Subcutaneous adipose tissue (tissue), 4 donors: ENCODE results near the gene HNRNPM. TPM values are rescaled to one million over a fixed set of nuclear protein-coding genes. Genes with fewer than 3 reads are reported as not detected.

ENCODE experiments used
- total RNA-seq, 4 donors: library from RNA; depleted of rRNA; stranded (reverse); fragments of >200 nt; gene quantifications; one replicate each; pipeline ENCODE4 v1.1.0, GENCODE V29; 2016
- TF ChIP-seq, protein P1 (sequence below): fragments of 450-650 bp; IDR thresholded peaks from one replicate; pipeline ENCODE4 v1.5.1; 2016; ENCODE audit warnings: low read depth, mild to moderate bottlenecking, control low read depth, antibody characterized with exemption, moderate library complexity

The HNRNPM gene
- total RNA-seq, 4 donors from 2014 or later = 58.5 to 105 (median 78.0) TPM

DNA sequence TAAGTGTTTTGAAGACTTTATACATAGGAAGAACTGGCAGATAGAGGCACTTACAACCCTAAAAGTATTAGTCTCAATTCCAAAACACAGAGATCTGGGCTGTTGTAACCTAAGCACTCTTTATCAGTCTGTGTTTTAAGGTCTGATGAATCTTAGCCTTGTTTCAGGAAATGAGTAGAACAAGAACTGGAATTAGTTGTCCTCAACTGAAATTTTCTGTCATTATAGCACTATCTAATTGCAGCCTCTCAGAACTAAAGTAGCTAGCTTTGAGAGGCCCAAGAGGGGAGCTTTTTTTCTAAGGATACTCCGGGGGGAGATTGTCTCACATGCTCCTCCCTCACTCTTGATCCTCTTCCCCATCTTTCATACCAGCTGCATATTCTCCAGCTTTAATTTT, 13.1 kb downstream of the HNRNPM start:
- TF ChIP-seq, protein P1, sequence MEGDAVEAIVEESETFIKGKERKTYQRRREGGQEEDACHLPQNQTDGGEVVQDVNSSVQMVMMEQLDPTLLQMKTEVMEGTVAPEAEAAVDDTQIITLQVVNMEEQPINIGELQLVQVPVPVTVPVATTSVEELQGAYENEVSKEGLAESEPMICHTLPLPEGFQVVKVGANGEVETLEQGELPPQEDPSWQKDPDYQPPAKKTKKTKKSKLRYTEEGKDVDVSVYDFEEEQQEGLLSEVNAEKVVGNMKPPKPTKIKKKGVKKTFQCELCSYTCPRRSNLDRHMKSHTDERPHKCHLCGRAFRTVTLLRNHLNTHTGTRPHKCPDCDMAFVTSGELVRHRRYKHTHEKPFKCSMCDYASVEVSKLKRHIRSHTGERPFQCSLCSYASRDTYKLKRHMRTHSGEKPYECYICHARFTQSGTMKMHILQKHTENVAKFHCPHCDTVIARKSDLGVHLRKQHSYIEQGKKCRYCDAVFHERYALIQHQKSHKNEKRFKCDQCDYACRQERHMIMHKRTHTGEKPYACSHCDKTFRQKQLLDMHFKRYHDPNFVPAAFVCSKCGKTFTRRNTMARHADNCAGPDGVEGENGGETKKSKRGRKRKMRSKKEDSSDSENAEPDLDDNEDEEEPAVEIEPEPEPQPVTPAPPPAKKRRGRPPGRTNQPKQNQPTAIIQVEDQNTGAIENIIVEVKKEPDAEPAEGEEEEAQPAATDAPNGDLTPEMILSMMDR = no peak

DNA sequence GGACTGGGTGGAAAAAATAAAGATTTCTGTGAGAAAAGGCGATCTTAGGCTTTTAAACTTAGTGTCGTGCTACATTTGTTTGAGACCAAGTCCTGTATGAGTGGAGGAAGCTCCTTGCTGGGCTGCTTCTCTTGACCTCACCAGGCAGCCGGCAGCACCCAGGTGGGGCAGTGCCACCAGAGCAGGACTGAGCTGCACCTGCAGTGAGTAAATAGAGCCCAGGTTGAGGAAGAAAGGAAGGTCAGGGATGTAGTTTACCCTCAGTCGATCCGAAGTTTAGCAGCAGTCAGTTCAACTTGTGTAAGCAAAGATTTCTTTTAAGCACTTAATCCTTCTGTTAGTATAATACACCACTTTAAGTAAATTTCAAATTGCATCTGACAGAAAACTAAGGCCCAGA, 13.6 kb downstream of the HNRNPM start:
- TF ChIP-seq, protein P1 = no peak

DNA sequence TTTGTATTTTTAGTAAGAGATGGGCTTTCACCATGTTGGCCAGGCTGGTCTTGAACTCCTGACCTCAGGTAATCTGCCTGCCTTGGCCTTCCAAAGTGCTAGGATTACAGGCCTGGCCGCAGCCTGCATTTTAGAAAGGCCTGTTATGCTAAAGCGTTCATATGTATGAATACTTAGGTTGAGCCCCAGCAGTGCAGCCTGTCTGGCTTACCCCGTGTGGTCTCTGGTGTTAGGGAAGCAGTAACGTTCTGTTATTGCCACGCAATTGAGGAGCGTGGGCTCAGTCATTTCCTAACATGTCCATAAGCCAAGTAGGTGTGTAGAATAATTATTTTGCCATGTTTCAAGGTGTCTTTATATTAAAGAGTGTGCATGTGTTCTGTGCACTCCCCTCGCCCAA, 14.3 kb downstream of the HNRNPM start:
- TF ChIP-seq, protein P1 = no peak

DNA sequence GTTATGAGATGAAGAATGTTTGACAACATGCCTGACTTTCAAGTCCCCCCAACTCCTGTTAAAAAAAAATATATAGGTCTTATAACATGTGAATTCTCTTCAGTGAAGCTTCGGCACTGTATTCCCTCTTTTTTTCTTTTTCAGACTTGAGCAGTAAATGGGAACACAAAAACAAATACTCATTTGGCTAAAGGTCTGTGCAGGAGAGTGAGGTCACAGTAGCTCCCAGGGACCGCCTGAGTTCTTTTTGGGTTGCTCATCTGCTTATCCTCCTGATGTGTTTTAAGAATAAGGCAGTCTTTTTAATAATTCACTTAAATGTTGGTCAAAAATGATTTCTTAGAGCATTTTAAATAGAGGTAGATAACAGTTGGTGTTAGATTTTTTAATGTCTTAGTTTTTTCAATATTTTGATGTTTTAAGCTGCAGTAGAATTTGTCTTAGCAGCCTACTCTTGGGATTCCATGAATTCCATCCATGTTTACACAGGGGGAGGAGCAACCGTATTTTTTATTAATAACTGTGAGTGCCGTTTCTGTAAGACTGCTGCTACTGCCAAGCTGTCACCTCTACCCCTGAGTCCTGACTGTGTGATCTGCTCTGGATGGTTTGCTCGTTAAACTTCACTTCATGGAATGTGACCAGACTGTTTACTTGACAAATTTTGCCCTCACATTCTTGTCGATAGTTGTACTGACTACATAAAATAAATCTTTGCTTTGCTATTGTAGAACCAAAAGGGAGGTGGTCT, 14.9 kb downstream of the HNRNPM start:
- TF ChIP-seq, protein P1 = no peak

DNA sequence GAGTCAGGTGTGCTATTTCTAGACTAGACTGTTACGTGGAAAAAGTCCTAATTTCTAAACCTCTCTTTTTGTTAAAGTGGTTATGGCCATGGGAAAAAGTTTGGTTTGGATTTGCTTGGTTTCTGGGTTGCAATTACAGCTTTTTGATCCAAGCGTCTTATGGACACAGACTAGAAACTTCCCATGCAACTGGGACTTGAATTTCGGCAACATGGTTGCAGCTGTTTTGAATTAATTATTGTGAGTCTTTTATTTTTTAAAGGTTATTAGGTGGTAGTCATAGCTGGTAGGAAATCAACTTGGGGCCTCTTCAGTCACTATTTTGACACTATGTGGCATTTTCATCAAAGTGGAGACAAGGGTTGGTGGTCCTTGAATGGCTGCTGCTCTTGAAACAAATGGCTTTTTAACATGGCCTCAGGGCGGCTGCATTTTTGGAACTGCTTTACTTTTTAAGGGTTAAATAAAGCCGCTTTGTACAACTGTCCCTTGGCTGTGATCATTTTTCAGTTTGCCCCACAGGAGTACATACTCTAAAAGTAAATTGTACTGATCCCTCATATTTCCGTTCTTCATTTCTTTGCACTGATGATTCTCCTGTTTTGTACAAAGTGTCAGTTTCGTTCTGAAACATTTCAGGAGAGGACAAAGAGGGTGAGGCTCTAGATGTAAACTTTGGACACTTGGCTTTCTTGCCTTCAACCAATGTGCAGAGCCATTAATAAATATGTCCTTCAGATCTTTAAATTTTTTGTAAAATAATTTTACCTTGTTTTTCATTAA, 15.9 kb downstream of the HNRNPM start:
- TF ChIP-seq, protein P1 = no peak

DNA sequence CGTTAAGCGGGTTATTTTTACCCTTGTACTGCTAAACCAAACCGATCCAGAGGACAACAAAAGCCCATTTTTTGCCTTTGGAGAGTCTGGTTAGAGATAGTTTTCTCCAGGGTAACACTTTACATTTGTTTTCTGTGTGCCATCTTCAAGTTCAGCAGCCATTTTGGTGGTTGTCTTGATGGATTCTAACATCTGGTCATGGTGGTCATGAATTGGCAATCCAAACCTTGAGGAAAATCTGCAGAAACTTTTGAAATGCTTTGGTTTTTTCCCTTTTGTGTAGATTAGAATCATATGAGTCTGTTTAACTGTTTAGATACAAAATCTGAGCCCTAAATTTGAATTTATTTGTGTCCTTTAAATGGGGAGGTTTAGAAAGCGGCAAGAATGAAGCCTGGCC, 16.6 kb downstream of the HNRNPM start:
- TF ChIP-seq, protein P1 = no peak

DNA sequence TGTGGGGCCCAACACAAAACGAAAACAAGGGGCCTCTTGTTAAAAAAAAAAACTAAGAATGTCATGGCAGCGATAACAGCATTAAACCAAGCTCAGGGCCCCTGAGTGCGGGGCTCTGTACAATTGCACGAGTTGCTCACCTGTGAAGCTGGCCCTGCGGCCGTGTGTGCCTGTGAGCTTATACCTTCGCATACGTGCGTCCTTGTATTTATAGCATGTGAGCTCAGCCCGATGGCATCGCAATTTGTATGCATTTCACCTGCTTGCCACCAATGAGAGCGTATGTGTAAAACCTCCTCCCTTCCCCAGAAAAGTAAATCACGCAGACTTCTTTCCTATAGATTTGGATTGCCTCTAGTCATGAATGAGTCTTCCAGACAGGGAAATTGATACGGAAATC, 17.1 kb downstream of the HNRNPM start:
- TF ChIP-seq, protein P1 = no peak
